Right lung (tissue), 5 donors: ENCODE results near the gene DPM3. TPM values are rescaled to one million over a fixed set of nuclear protein-coding genes. Genes with fewer than 3 reads are reported as not detected.
"Not testable (repeated sequence)": the region's sequence is repeated elsewhere in the genome, so short reads cannot be mapped to it uniquely, and the experiment has no call there.

Experiments used
- DNase-seq, 2 donors: peaks; one replicate each; pipeline ENCODE4 v3.0.0-alpha.2; 2013
- polyA plus RNA-seq, 5 donors: library from polyadenylated mRNA; unstranded; fragments of 120-200 nt; gene quantifications; one replicate each; pipeline versions ENCODE4 v1.2.1 to v1.2.3, GENCODE V29; 2013; ENCODE audit warnings: inconsistent platforms in 1 of 5, low replicate concordance in 1 of 5; ENCODE audit not compliant: insufficient read length in 5 of 5, insufficient read depth in 1 of 5

The DPM3 gene
- polyA plus RNA-seq, 5 donors, result 19.1 to 37.1 (median 26.6) TPM

GRCh38 chr1:155177192-155177917, 37.0 kb upstream of the DPM3 start:
- no peak for DNase-seq

GRCh38 chr1:155176544-155177071, 36.3 kb upstream of the DPM3 start:
- DNase-seq, result peak in 1 of 2 donors; percentile 71

- DNase-seq, result no peak
Measured at GRCh38 chr1:155175927-155176371, 35.6 kb upstream of the DPM3 start.

GRCh38 chr1:155175281-155175926, 35.1 kb upstream of the DPM3 start:
- DNase-seq, result no peak

GRCh38 chr1:155174324-155175280, 34.3 kb upstream of the DPM3 start:
- DNase-seq, result no peak

GRCh38 chr1:155173478-155174323, 33.4 kb upstream of the DPM3 start, which contains the start of gene TRIM46:
Gene TRIM46, plus strand, starts transcription at chr1:155173849. Its CDS starts 118 bp downstream, at chr1:155173967.
- DNase-seq, result no peak

GRCh38 chr1:155172732-155173477, 32.6 kb upstream of the DPM3 start, which contains the start of gene KRTCAP2:
Gene KRTCAP2, minus strand, starts transcription at chr1:155173304. Its CDS starts 80 bp downstream, at chr1:155173224.
- DNase-seq, result peak; percentile 90 to 93

- no peak for DNase-seq
Measured at GRCh38 chr1:155171836-155172731, 31.8 kb upstream of the DPM3 start.

- DNase-seq, result no peak
Measured at GRCh38 chr1:155170806-155171205, 30.5 kb upstream of the DPM3 start.

GRCh38 chr1:155170101-155170785, 29.9 kb upstream of the DPM3 start:
- DNase-seq, result no peak

GRCh38 chr1:155169541-155169940, 29.2 kb upstream of the DPM3 start:
- no peak for DNase-seq

- no peak for DNase-seq
Measured at GRCh38 chr1:155168456-155169210, 28.3 kb upstream of the DPM3 start.

- DNase-seq, result not testable (repeated sequence)
Measured at GRCh38 chr1:155168105-155168445, 27.7 kb upstream of the DPM3 start.

GRCh38 chr1:155167166-155168104, 27.1 kb upstream of the DPM3 start:
- DNase-seq, result peak in 1 of 2 donors; percentile 76

GRCh38 chr1:155166471-155167165, 26.3 kb upstream of the DPM3 start:
- peak; percentile 73 to 78 for DNase-seq

- no peak for DNase-seq
Measured at GRCh38 chr1:155166051-155166470, 25.7 kb upstream of the DPM3 start.
